Neural progenitor cell (in vitro differentiated cells): ENCODE data around the gene IL3RA. TPM values are rescaled to one million over a fixed set of nuclear protein-coding genes. Genes with fewer than 3 reads are reported as not detected.

ENCODE experiments used
- DNase-seq: peaks from one replicate; pipeline ENCODE4 v3.0.0-alpha.2; 2016; ENCODE audit warnings: low spot score
- H2AFZ ChIP-seq: fragments of 200-600 bp; sonication (generic); replicated peaks from 2 replicates; pipeline ENCODE4 v1.6.1; 2016; ENCODE audit warnings: antibody characterized with exemption
- H3F3A ChIP-seq: fragments of 200-600 bp; sonication (generic); 2 replicates; pipeline ENCODE4 v1.6.1; 2016; ENCODE audit warnings: antibody characterized with exemption, low read depth
- H3K27ac ChIP-seq: fragments of 200-600 bp; sonication (generic); 2 replicates; pipeline ENCODE4 v1.5.1; 2016; ENCODE audit warnings: mild to moderate bottlenecking
- H3K27me3 ChIP-seq: fragments of 200-600 bp; sonication (generic); 2 replicates; pipeline ENCODE4 v1.6.1; 2016; ENCODE audit warnings: mild to moderate bottlenecking, moderate library complexity
- H3K36me3 ChIP-seq: fragments of 200-600 bp; sonication (generic); 2 replicates; pipeline ENCODE4 v1.5.1; 2016
- H3K4me1 ChIP-seq: fragments of 200-600 bp; sonication (generic); 2 replicates; pipeline ENCODE4 v1.6.1; 2016; ENCODE audit warnings: mixed run types
- H3K4me2 ChIP-seq: fragments of 200-600 bp; sonication (generic); 2 replicates; pipeline ENCODE4 v1.6.1; 2016
- H3K4me3 ChIP-seq: fragments of 200-600 bp; sonication (generic); 2 replicates; pipeline ENCODE4 v1.5.1; 2016
- H3K79me2 ChIP-seq: fragments of 200-600 bp; sonication (generic); 2 replicates; pipeline ENCODE4 v1.6.1; 2016; ENCODE audit warnings: low read depth
- H3K9ac ChIP-seq: fragments of 200-600 bp; sonication (generic); 2 replicates; pipeline ENCODE4 v1.6.1; 2016
- H3K9me3 ChIP-seq: fragments of 200-600 bp; sonication (generic); 2 replicates; pipeline ENCODE4 v1.5.1; 2016; ENCODE audit warnings: low read depth
- H4K20me1 ChIP-seq: fragments of 200-600 bp; sonication (generic); 2 replicates; pipeline ENCODE4 v1.6.1; 2016; ENCODE audit warnings: low read depth
- H3K27ac Mint-ChIP-seq: 3 replicates; pipeline ENCODE4 v1.8.0; 2021; ENCODE audit warnings: mixed read lengths
- H3K27me3 Mint-ChIP-seq: 2 replicates; pipeline ENCODE4 v1.8.0; 2022; ENCODE audit warnings: low read depth, mild to moderate bottlenecking, inconsistent platforms, moderate library complexity, mixed read lengths; ENCODE audit not compliant: insufficient read depth
- H3K36me3 Mint-ChIP-seq: 3 replicates; pipeline ENCODE4 v1.8.0; 2021; ENCODE audit warnings: mixed read lengths
- H3K4me1 Mint-ChIP-seq: 3 replicates; pipeline ENCODE4 v1.8.0; 2021; ENCODE audit warnings: mixed read lengths
- H3K4me3 Mint-ChIP-seq: 3 replicates; pipeline ENCODE4 v1.8.0; 2021; ENCODE audit warnings: mild to moderate bottlenecking, moderate library complexity, mixed read lengths
- H3K9me3 Mint-ChIP-seq: 3 replicates; pipeline ENCODE4 v1.8.0; 2020; ENCODE audit warnings: mixed read lengths
- CTCF ChIP-seq: fragments of 200-600 bp; sonication (generic); IDR thresholded peaks from 2 replicates; pipeline ENCODE4 v1.5.1; 2017; ENCODE audit warnings: antibody characterized with exemption, mild to moderate bottlenecking
- EZH2 ChIP-seq: fragments of 200-600 bp; sonication (generic); IDR thresholded peaks from 2 replicates; pipeline ENCODE4 v1.6.1; 2017; ENCODE audit warnings: antibody characterized with exemption, mild to moderate bottlenecking, moderate library complexity
- EZH2phosphoT487 ChIP-seq: fragments of 200-600 bp; sonication (generic); IDR thresholded peaks from 2 replicates; pipeline ENCODE4 v1.6.1; 2017; ENCODE audit warnings: antibody characterized with exemption
- total RNA-seq: library from RNA; depleted of rRNA; stranded (reverse); fragments of >200 nt; gene quantifications from 2 replicates; pipeline ENCODE4 v1.2.3, GENCODE V29; 2015; ENCODE audit warnings: low replicate concordance

Gene IL3RA
- total RNA-seq, 1 donor from 2014 or later = not detected

GRCh38 chrX:1316527-1316926 is 20.1 kb upstream of the IL3RA start:
- H3K9me3 ChIP-seq = no peaks in the 10 kb centered on the region
- H3K4me1 ChIP-seq = no peaks in the 10 kb centered on the region
- H3K27me3 ChIP-seq = no peaks in the 10 kb centered on the region
- TF ChIP-seq EZH2 = no peak
- no peak for TF ChIP-seq EZH2phosphoT487
- TF ChIP-seq CTCF = no peak
- no peaks in the 10 kb centered on the region for H3K36me3 ChIP-seq
- no peak overlapping the region for H3K4me3 ChIP-seq
- Mint-ChIP-seq H3K36me3 (no peaks in the 10 kb centered on the region), H3K4me3 (no peak overlapping the region), H3K27ac (peak overlapping the region; percentile 86), H3K27me3 (peaks cover 3% of the 10 kb centered on the region), H3K9me3 (no peaks in the 10 kb centered on the region), H3K4me1 (peaks cover 2% of the 10 kb centered on the region)
- H3K27ac ChIP-seq = no peak overlapping the region
- no peak overlapping the region for H3K9ac ChIP-seq
- no peak overlapping the region for H2AFZ ChIP-seq
- DNase-seq = no peak
- no peak overlapping the region for H3K4me2 ChIP-seq
- no peaks in the 10 kb centered on the region for H4K20me1 ChIP-seq
- H3F3A ChIP-seq = no peaks in the 10 kb centered on the region
- H3K79me2 ChIP-seq = no peaks in the 10 kb centered on the region

- H3K79me2 ChIP-seq = no peaks in the 10 kb centered on the region
- no peak overlapping the region for H3K4me2 ChIP-seq
- Mint-ChIP-seq H3K27me3 (no peaks in the 10 kb centered on the region), H3K4me3 (no peak overlapping the region), H3K9me3 (no peaks in the 10 kb centered on the region), H3K4me1 (peaks cover 2% of the 10 kb centered on the region), H3K27ac (no peak overlapping the region), H3K36me3 (no peaks in the 10 kb centered on the region)
- H4K20me1 ChIP-seq = no peaks in the 10 kb centered on the region
- H3K4me3 ChIP-seq = no peak overlapping the region
- no peaks in the 10 kb centered on the region for H3K36me3 ChIP-seq
- H3K9ac ChIP-seq = no peak overlapping the region
- no peak for DNase-seq
- H3F3A ChIP-seq = peaks cover 11% of the 10 kb centered on the region
- no peak overlapping the region for H2AFZ ChIP-seq
- no peak overlapping the region for H3K27ac ChIP-seq
- H3K4me1 ChIP-seq = no peaks in the 10 kb centered on the region
- no peak for TF ChIP-seq EZH2phosphoT487
- H3K9me3 ChIP-seq = no peaks in the 10 kb centered on the region
- H3K27me3 ChIP-seq = no peaks in the 10 kb centered on the region
These were observed 14.9 kb upstream of the IL3RA start for GRCh38 chrX:1321674-1322073.

GRCh38 chrX:1322393-1322792 is 14.2 kb upstream of the IL3RA start:
- no peak overlapping the region for H3K4me3 ChIP-seq
- H3K79me2 ChIP-seq = no peaks in the 10 kb centered on the region
- no peak overlapping the region for H3K27ac Mint-ChIP-seq
- no peaks in the 10 kb centered on the region for H3K27me3 ChIP-seq
- H3K4me1 ChIP-seq = no peaks in the 10 kb centered on the region
- no peak overlapping the region for H3K4me2 ChIP-seq
- H3K36me3 Mint-ChIP-seq = no peaks in the 10 kb centered on the region
- no peak overlapping the region for H3K4me3 Mint-ChIP-seq
- no peaks in the 10 kb centered on the region for H4K20me1 ChIP-seq
- TF ChIP-seq EZH2phosphoT487 (no peak), CTCF (no peak), EZH2 (no peak)
- no peaks in the 10 kb centered on the region for H3K27me3 Mint-ChIP-seq
- peaks cover 2% of the 10 kb centered on the region for H3K4me1 Mint-ChIP-seq
- H3F3A ChIP-seq = peaks cover 11% of the 10 kb centered on the region
- H3K27ac ChIP-seq = no peak overlapping the region
- DNase-seq = no peak
- H3K9me3 ChIP-seq = no peaks in the 10 kb centered on the region
- no peak overlapping the region for H3K9ac ChIP-seq
- H2AFZ ChIP-seq = no peak overlapping the region
- H3K36me3 ChIP-seq = no peaks in the 10 kb centered on the region
- H3K9me3 Mint-ChIP-seq = no peaks in the 10 kb centered on the region

GRCh38 chrX:1323315-1323714 is 13.3 kb upstream of the IL3RA start:
- Histone ChIP-seq H3F3A (peaks cover 11% of the 10 kb centered on the region), H3K9me3 (no peaks in the 10 kb centered on the region), H3K4me3 (no peak overlapping the region), H3K4me2 (no peak overlapping the region), H3K27ac (no peak overlapping the region), H2AFZ (no peak overlapping the region), H3K9ac (no peak overlapping the region), H3K79me2 (no peaks in the 10 kb centered on the region), H3K27me3 (no peaks in the 10 kb centered on the region), H3K4me1 (no peaks in the 10 kb centered on the region), H4K20me1 (no peaks in the 10 kb centered on the region), H3K36me3 (no peaks in the 10 kb centered on the region)
- Mint-ChIP-seq H3K27ac (no peak overlapping the region), H3K9me3 (no peaks in the 10 kb centered on the region), H3K36me3 (no peaks in the 10 kb centered on the region), H3K4me3 (peak overlapping the region; percentile 28), H3K4me1 (peaks cover 2% of the 10 kb centered on the region), H3K27me3 (no peaks in the 10 kb centered on the region)
- DNase-seq = peak; percentile 70
- TF ChIP-seq EZH2phosphoT487 (no peak), CTCF (peak; percentile 60)
